Measurements from ENCODE around the gene AMTN.
"Not testable (repeated sequence)": the region's sequence is repeated elsewhere in the genome, so short reads cannot be mapped to it uniquely, and the experiment has no call there.

AMTN gene

GRCh38 chr4:70496231-70496630 is 22.1 kb upstream of the AMTN start:
- Histone ChIP-seq H2BK15ac (ENCODE audit: low read depth, poor library complexity, severe bottlenecking) (no peak overlapping the region), H4K8ac (ENCODE audit: low read length) (no peak overlapping the region), H2BK12ac (ENCODE audit: low read length in 2 of 2) (no peak overlapping the region), H2BK5ac (ENCODE audit: low read depth, low read length, poor library complexity, severe bottlenecking) (no peak overlapping the region), H3K18ac (ENCODE audit: low read depth in 1 of 2, low read length in 2 of 2) (no peak overlapping the region), H3K4me2 (ENCODE audit: low read length, poor library complexity, severe bottlenecking) (no peak overlapping the region), H3K79me1 (replicated peaks; ENCODE audit: low read length, poor library complexity, severe bottlenecking) (no peaks in the 10 kb centered on the region), H3K36me3 (ENCODE audit: control insufficient read depth in 1 of 2, insufficient read depth in 2 of 2, low read depth in 1 of 2, low read length in 2 of 2) (no peaks in the 10 kb centered on the region), H2BK120ac (ENCODE audit: low read depth, low read length) (no peak overlapping the region), H4K91ac (ENCODE audit: low read length) (no peak overlapping the region), H3K27me3 (ENCODE audit: control insufficient read depth in 1 of 2, insufficient read depth in 1 of 2, low read length in 2 of 2) (no peaks in the 10 kb centered on the region), H3K4me3 (ENCODE audit: insufficient read depth in 1 of 2, low read depth in 1 of 2, low read length in 2 of 2) (no peak overlapping the region), H2AFZ (ENCODE audit: low read depth, low read length) (no peak overlapping the region), H3K27ac (ENCODE audit: low read length, poor library complexity, severe bottlenecking) (no peak overlapping the region), H3K23ac (ENCODE audit: low read length in 2 of 2) (no peak overlapping the region), H3K9ac (ENCODE audit: low read length) (no peak overlapping the region), H3K4me1 (ENCODE audit: control insufficient read depth, insufficient read depth, low read depth, low read length) (no peaks in the 10 kb centered on the region), H2AK5ac (ENCODE audit: low read length, severe bottlenecking) (no peak overlapping the region), H3K4ac (ENCODE audit: low read depth in 1 of 2, low read length in 2 of 2) (no peak overlapping the region), H3K14ac (ENCODE audit: low read length in 2 of 2) (no peak overlapping the region), H3K9me3 (ENCODE audit: control insufficient read depth, low read length) (no peaks in the 10 kb centered on the region)
- WGBS = 82% methylated on average over 6 of the region's 6 CpGs
- DNase-seq = no peak

DNA sequence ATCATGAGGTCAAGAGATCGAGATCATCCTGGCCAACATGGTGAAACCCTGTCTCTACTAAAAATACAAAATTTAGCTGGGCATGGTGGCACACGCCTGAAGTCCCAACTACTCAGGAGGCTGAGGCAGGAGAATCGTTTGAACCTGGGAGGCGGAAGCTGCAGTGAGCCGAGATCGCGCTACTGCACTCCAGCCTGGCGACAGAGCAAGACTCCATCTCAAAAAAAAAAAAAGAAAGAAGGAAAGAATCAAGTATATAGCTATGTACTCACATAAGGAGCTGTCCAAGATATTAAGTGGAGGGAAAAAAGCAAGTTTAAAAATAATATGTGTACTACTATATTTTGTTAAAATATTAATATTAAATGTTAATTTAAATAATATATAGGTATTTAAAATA is 16.5 kb upstream of the AMTN start:
- H3K36me3 ChIP-seq (ENCODE audit: control insufficient read depth in 1 of 2, insufficient read depth in 2 of 2, low read depth in 1 of 2, low read length in 2 of 2); H2BK12ac ChIP-seq (ENCODE audit: low read length in 2 of 2); H4K8ac ChIP-seq (ENCODE audit: low read length); H3K4ac ChIP-seq (ENCODE audit: low read depth in 1 of 2, low read length in 2 of 2); H3K9ac ChIP-seq (ENCODE audit: low read length); H2BK120ac ChIP-seq (ENCODE audit: low read depth, low read length); H3K79me1 ChIP-seq (replicated peaks; ENCODE audit: low read length, poor library complexity, severe bottlenecking); H2BK15ac ChIP-seq (ENCODE audit: low read depth, poor library complexity, severe bottlenecking); H3K9me3 ChIP-seq (ENCODE audit: control insufficient read depth, low read length); H2AFZ ChIP-seq (ENCODE audit: low read depth, low read length); H3K23ac ChIP-seq (ENCODE audit: low read length in 2 of 2); H3K4me3 ChIP-seq (ENCODE audit: insufficient read depth in 1 of 2, low read depth in 1 of 2, low read length in 2 of 2); H2AK5ac ChIP-seq (ENCODE audit: low read length, severe bottlenecking); H2BK5ac ChIP-seq (ENCODE audit: low read depth, low read length, poor library complexity, severe bottlenecking); H3K4me2 ChIP-seq (ENCODE audit: low read length, poor library complexity, severe bottlenecking); H4K91ac ChIP-seq (ENCODE audit: low read length); H3K18ac ChIP-seq (ENCODE audit: low read depth in 1 of 2, low read length in 2 of 2); DNase-seq; H3K14ac ChIP-seq (ENCODE audit: low read length in 2 of 2); H3K4me1 ChIP-seq (ENCODE audit: control insufficient read depth, insufficient read depth, low read depth, low read length); H3K27me3 ChIP-seq (ENCODE audit: control insufficient read depth in 1 of 2, insufficient read depth in 1 of 2, low read length in 2 of 2); H3K27ac ChIP-seq (ENCODE audit: low read length, poor library complexity, severe bottlenecking): not testable (repeated sequence)
- 90% methylated on average over 4 of the region's 8 CpGs for WGBS

GRCh38 chr4:70504733-70505132 is 13.6 kb upstream of the AMTN start:
- Histone ChIP-seq H3K4ac (ENCODE audit: low read depth in 1 of 2, low read length in 2 of 2) (no peak overlapping the region), H2BK120ac (ENCODE audit: low read depth, low read length) (no peak overlapping the region), H3K79me1 (replicated peaks; ENCODE audit: low read length, poor library complexity, severe bottlenecking) (no peaks in the 10 kb centered on the region), H4K91ac (ENCODE audit: low read length) (no peak overlapping the region), H2AFZ (ENCODE audit: low read depth, low read length) (no peak overlapping the region), H3K18ac (ENCODE audit: low read depth in 1 of 2, low read length in 2 of 2) (no peak overlapping the region), H2BK5ac (ENCODE audit: low read depth, low read length, poor library complexity, severe bottlenecking) (no peak overlapping the region), H3K4me2 (ENCODE audit: low read length, poor library complexity, severe bottlenecking) (no peak overlapping the region), H3K27ac (ENCODE audit: low read length, poor library complexity, severe bottlenecking) (no peak overlapping the region), H3K4me1 (ENCODE audit: control insufficient read depth, insufficient read depth, low read depth, low read length) (no peaks in the 10 kb centered on the region), H3K23ac (ENCODE audit: low read length in 2 of 2) (no peak overlapping the region), H4K8ac (ENCODE audit: low read length) (no peak overlapping the region), H3K4me3 (ENCODE audit: insufficient read depth in 1 of 2, low read depth in 1 of 2, low read length in 2 of 2) (no peak overlapping the region), H2AK5ac (ENCODE audit: low read length, severe bottlenecking) (no peak overlapping the region), H3K27me3 (ENCODE audit: control insufficient read depth in 1 of 2, insufficient read depth in 1 of 2, low read length in 2 of 2) (peaks cover 0 to 9% of the 10 kb centered on the region in 2 experiments), H2BK15ac (ENCODE audit: low read depth, poor library complexity, severe bottlenecking) (no peak overlapping the region), H3K9me3 (ENCODE audit: control insufficient read depth, low read length) (no peaks in the 10 kb centered on the region), H2BK12ac (ENCODE audit: low read length in 2 of 2) (no peak overlapping the region), H3K36me3 (ENCODE audit: control insufficient read depth in 1 of 2, insufficient read depth in 2 of 2, low read depth in 1 of 2, low read length in 2 of 2) (no peaks in the 10 kb centered on the region), H3K9ac (ENCODE audit: low read length) (no peak overlapping the region), H3K14ac (ENCODE audit: low read length in 2 of 2) (no peak overlapping the region)
- no peak for DNase-seq
- 82% methylated on average over 2 of the region's 4 CpGs for WGBS

DNA sequence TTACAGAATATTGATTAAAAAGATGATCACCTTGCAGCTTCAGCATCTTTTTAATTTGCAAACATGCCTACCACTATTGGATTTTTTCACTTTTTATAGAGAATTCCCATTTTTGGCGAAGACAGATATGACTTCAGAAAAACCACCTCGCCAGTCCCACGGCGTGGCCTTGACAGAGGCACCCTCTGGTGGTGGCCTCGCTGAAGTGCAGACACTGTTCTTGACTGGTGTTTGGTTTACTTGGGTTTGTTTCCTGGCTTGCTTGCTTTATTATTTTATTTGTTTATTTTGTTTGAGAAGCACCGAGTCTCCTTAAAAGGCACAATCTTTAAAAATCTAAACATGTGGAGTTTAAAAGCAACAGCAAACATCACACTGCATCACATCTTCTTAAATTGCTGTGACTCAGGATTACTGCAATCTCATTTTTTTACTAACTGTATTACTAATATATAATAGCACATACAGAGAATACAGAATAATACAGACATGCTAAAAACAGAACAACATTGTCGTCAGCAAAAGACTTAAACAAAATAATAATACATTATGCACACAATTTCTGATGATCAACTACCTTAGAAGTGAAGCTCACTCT is 13.1 kb upstream of the AMTN start:
- no peak overlapping the region for H2BK15ac ChIP-seq (ENCODE audit: low read depth, poor library complexity, severe bottlenecking)
- H2BK5ac ChIP-seq (ENCODE audit: low read depth, low read length, poor library complexity, severe bottlenecking) = no peak overlapping the region
- H2AK5ac ChIP-seq (ENCODE audit: low read length, severe bottlenecking) = no peak overlapping the region
- no peak overlapping the region for H3K27ac ChIP-seq (ENCODE audit: low read length, poor library complexity, severe bottlenecking)
- peaks cover 0 to 9% of the 10 kb centered on the region in 2 experiments for H3K27me3 ChIP-seq (ENCODE audit: control insufficient read depth in 1 of 2, insufficient read depth in 1 of 2, low read length in 2 of 2)
- no peak overlapping the region for H4K91ac ChIP-seq (ENCODE audit: low read length)
- WGBS = 8% methylated on average over 6 of the region's 7 CpGs
- no peak overlapping the region for H3K4me3 ChIP-seq (ENCODE audit: insufficient read depth in 1 of 2, low read depth in 1 of 2, low read length in 2 of 2)
- no peak overlapping the region for H3K23ac ChIP-seq (ENCODE audit: low read length in 2 of 2)
- no peak overlapping the region for H3K4me2 ChIP-seq (ENCODE audit: low read length, poor library complexity, severe bottlenecking)
- H3K4me1 ChIP-seq (ENCODE audit: control insufficient read depth, insufficient read depth, low read depth, low read length) = no peaks in the 10 kb centered on the region
- no peak overlapping the region for H3K9ac ChIP-seq (ENCODE audit: low read length)
- H2BK120ac ChIP-seq (ENCODE audit: low read depth, low read length) = no peak overlapping the region
- H3K9me3 ChIP-seq (ENCODE audit: control insufficient read depth, low read length) = no peaks in the 10 kb centered on the region
- no peak overlapping the region for H3K18ac ChIP-seq (ENCODE audit: low read depth in 1 of 2, low read length in 2 of 2)
- peak; percentile 41 for DNase-seq
- H2AFZ ChIP-seq (ENCODE audit: low read depth, low read length) = no peak overlapping the region
- no peak overlapping the region for H4K8ac ChIP-seq (ENCODE audit: low read length)
- H3K4ac ChIP-seq (ENCODE audit: low read depth in 1 of 2, low read length in 2 of 2) = no peak overlapping the region
- H3K36me3 ChIP-seq (ENCODE audit: control insufficient read depth in 1 of 2, insufficient read depth in 2 of 2, low read depth in 1 of 2, low read length in 2 of 2) = no peaks in the 10 kb centered on the region
- H2BK12ac ChIP-seq (ENCODE audit: low read length in 2 of 2) = no peak overlapping the region
- H3K79me1 ChIP-seq (replicated peaks; ENCODE audit: low read length, poor library complexity, severe bottlenecking) = no peaks in the 10 kb centered on the region
- no peak overlapping the region for H3K14ac ChIP-seq (ENCODE audit: low read length in 2 of 2)
